Measurements from ENCODE around the gene DDOST. TPM values are rescaled to one million over a fixed set of nuclear protein-coding genes. Genes with fewer than 3 reads are reported as not detected.
"Not testable (repeated sequence)": the region's sequence is repeated elsewhere in the genome, so short reads cannot be mapped to it uniquely, and the experiment has no call there.

Gene DDOST
- total RNA-seq, 1 donor from 2014 or later: 179 TPM

GRCh38 chr1:20610970-20611369 is 50.2 kb downstream of the DDOST start:
- Mint-ChIP-seq H3K4me3 (no peak overlapping the region), H3K4me1 (peaks cover 18% of the 10 kb centered on the region), H3K27ac (ENCODE audit: unreplicated experiment) (no peak overlapping the region), H3K9me3 (no peaks in the 10 kb centered on the region), H3K27me3 (ENCODE audit: low read depth) (peaks cover 3% of the 10 kb centered on the region), H3K36me3 (ENCODE audit: low read depth) (no peaks in the 10 kb centered on the region)
- DNase-seq (ENCODE audit: low read depth, low spot score): no peak
- TF ChIP-seq CTCF (conservative IDR thresholded peaks at IDR 0.05): no peak

GRCh38 chr1:20609541-20609940 is 51.6 kb downstream of the DDOST start:
- H3K4me3 Mint-ChIP-seq: no peak overlapping the region
- H3K4me1 Mint-ChIP-seq: peaks cover 18% of the 10 kb centered on the region
- H3K27ac Mint-ChIP-seq (ENCODE audit: unreplicated experiment): no peak overlapping the region
- no peaks in the 10 kb centered on the region for H3K9me3 Mint-ChIP-seq
- H3K27me3 Mint-ChIP-seq (ENCODE audit: low read depth): peaks cover 3% of the 10 kb centered on the region
- DNase-seq (ENCODE audit: low read depth, low spot score): no peak
- no peak for TF ChIP-seq CTCF (conservative IDR thresholded peaks at IDR 0.05)
- no peaks in the 10 kb centered on the region for H3K36me3 Mint-ChIP-seq (ENCODE audit: low read depth)

GRCh38 chr1:20606801-20607570 is 54.2 kb downstream of the DDOST start:
- not testable (repeated sequence) for H3K9me3 Mint-ChIP-seq; H3K4me3 Mint-ChIP-seq; H3K27me3 Mint-ChIP-seq (ENCODE audit: low read depth); H3K4me1 Mint-ChIP-seq; H3K27ac Mint-ChIP-seq (ENCODE audit: unreplicated experiment); H3K36me3 Mint-ChIP-seq (ENCODE audit: low read depth); DNase-seq (ENCODE audit: low read depth, low spot score)

GRCh38 chr1:20604678-20605077 is 56.5 kb downstream of the DDOST start:
- no peak overlapping the region for H3K27ac Mint-ChIP-seq (ENCODE audit: unreplicated experiment)
- H3K9me3 Mint-ChIP-seq: peaks cover 3% of the 10 kb centered on the region
- H3K27me3 Mint-ChIP-seq (ENCODE audit: low read depth): peaks cover 3% of the 10 kb centered on the region
- peaks cover 2% of the 10 kb centered on the region for H3K4me1 Mint-ChIP-seq
- H3K4me3 Mint-ChIP-seq: no peak overlapping the region
- no peaks in the 10 kb centered on the region for H3K36me3 Mint-ChIP-seq (ENCODE audit: low read depth)
- TF ChIP-seq CTCF (conservative IDR thresholded peaks at IDR 0.05): no peak
- no peak for DNase-seq (ENCODE audit: low read depth, low spot score)

GRCh38 chr1:20603504-20604464 is 57.4 kb downstream of the DDOST start:
- no peaks in the 10 kb centered on the region for H3K4me1 Mint-ChIP-seq
- DNase-seq (ENCODE audit: low read depth, low spot score): no peak
- TF ChIP-seq CTCF (conservative IDR thresholded peaks at IDR 0.05): no peak
- H3K4me3 Mint-ChIP-seq: no peak overlapping the region
- H3K27ac Mint-ChIP-seq (ENCODE audit: unreplicated experiment): no peak overlapping the region
- H3K36me3 Mint-ChIP-seq (ENCODE audit: low read depth): no peaks in the 10 kb centered on the region
- H3K27me3 Mint-ChIP-seq (ENCODE audit: low read depth): peaks cover 3% of the 10 kb centered on the region
- H3K9me3 Mint-ChIP-seq: peaks cover 3% of the 10 kb centered on the region
